ENCODE results near the gene CCDC24.

The CCDC24 gene

DNA sequence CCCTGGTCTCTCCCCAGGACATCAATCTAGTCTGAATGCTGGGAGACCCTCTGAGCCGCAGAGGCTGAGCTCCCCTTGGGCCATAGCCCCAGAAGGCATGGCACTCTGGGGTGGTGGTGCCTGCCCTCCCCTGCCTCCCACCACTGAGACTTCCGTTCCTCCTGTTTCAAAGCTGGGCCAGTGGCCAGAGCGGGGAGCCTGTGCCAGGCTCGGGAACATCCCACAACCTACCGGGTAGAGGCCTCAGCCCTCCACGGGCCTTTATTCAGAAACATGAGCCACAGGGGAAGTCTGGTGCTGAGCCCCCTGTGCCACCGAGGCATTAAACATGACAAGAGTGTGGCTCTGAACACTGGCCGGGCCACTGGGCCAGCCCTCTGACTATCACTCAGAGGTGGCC lies 8.1 kb downstream of the CCDC24 start:
- no peak for DNase-seq (ENCODE audit: low spot score)

DNA sequence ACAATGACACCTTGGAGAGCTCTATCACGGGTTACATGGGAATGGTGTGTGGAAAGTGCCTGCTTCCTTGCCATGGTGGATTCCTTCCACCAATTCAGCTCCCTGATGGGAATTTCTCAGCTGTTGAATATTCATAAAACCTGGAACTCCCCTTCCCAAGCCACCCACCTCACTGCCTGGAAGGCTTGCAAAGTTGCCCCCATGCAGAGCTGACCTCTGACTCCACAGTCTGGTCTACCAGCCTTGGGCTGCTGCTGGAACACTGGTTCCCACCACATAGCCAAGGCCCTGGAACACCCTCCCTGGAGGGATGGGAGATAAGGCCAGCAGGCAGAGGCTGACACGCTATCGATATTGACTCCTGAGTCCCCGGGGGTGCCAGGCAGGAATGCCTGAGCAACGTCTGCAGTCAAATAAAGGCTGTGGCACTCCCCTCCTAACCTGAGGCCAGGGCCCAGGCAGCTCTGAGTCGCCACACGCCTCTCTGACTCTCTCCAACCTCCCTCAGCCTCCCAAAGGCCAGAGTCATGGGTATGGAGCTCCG lies 8.8 kb downstream of the CCDC24 start:
- DNase-seq (ENCODE audit: low spot score): no peak

DNA sequence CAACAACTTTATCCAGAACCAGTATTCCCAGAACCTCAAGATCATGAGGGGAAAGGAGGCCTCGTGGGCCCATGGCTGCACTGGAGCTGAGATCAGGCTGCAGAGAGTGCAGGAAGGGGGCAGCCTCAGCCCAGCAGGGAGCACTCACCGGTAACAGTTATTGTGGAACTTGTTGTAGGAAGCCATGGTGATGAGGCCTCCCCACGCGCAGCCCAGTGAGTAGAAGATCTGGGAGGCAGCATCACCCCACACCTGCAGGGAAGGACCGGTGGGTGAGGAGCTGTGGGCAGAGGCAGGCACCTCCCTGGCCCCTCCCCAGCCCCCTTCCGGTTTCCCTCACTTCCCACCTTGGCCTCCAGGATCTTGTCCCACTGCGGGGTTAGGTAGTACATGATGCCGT lies 10.8 kb downstream of the CCDC24 start:
- DNase-seq (ENCODE audit: low spot score): no peak

DNA sequence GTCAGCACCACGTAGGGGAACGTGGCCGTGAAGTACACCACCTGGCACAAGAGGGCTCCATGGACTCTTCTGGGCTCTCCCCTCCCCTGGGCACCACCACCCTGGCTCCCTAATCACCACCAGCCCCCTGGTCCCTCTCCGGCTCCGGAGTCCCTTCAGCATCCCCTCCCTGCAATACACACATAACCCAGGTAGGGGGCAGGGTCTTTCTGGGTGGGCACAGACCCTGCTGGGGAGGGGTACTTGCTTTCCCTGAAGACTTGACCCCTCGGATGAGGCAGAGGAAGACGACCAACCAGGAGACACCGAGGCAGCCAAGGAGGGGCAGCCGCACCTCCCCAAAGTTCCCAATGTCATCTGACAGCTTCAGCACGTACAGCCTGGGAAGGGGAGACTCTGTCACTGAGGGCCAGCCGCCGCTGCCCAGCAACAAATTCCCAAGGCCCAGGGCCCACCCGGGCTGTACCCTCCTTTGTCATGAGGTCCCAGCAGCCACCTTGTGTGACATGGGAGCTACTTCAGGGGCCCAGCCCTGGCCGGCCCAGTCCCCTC lies 11.3 kb downstream of the CCDC24 start:
- no peak for DNase-seq (ENCODE audit: low spot score)

DNA sequence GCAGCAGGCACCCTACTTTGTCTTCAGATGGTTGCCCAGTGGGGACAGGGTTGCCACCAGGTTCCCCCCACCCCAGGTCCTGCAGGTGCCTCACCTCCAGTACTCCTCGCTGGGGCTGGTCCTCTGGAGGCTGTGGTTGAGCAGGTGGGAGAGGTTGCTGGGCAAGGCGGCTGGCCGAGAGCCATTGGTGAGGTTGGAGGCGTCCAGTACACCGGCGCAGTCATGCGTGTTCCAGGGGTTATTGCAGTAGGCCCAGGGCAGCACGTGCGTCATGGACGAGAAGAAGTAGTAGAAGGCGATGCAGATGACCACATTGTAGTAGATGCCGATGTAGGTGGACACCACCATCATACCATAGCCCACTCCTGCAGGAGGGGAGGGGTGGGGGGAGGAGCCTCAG lies 16.9 kb downstream of the CCDC24 start:
- DNase-seq (ENCODE audit: low spot score): no peak

DNA sequence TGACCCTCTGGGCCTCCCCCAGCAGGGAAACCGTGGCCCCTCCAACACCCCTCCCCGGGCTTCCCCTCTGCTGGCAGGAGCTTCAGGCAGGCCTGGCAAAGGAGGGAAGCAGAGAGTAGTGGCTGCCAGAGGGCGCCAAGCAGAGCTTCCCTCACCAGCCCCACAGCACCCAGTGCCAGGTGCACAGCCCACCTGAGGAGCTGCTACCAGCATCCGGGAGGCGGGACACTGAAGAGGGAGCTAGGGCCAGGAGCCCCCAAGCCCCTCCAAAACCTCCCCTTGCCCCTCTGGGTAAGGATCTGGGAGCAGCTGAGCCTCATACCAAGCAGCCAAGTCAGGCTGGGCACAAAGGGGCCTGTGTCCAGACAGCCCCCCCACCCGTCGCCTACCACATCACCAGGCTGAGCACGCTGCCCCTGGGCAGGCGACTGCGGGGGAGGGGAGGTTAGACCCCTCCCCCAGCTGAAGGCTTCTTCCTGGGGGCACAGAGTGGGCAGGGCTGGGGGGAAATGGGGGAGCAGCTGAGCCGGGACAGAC lies 19.6 kb downstream of the CCDC24 start:
- no peak for DNase-seq (ENCODE audit: low spot score)

DNA sequence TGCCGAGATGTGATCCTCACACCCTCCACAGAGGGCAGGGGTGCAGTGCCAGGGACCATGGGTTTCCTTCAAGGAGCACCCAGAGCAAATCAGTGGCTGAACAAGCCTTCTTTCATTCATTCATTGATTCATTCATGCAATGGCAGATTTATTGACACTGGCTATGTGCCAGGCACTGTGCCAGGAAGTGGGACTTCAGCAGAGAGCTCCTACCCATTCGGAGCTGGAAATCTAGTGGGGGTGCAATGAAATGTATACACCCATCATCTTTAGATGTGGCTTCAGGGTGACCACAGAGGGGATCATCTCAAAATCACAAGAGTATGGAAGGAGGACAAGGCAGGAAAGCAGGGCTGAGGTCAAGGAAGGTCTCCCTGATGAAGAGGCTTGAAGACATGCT lies 21.0 kb downstream of the CCDC24 start:
- no peak for DNase-seq (ENCODE audit: low spot score)

DNA sequence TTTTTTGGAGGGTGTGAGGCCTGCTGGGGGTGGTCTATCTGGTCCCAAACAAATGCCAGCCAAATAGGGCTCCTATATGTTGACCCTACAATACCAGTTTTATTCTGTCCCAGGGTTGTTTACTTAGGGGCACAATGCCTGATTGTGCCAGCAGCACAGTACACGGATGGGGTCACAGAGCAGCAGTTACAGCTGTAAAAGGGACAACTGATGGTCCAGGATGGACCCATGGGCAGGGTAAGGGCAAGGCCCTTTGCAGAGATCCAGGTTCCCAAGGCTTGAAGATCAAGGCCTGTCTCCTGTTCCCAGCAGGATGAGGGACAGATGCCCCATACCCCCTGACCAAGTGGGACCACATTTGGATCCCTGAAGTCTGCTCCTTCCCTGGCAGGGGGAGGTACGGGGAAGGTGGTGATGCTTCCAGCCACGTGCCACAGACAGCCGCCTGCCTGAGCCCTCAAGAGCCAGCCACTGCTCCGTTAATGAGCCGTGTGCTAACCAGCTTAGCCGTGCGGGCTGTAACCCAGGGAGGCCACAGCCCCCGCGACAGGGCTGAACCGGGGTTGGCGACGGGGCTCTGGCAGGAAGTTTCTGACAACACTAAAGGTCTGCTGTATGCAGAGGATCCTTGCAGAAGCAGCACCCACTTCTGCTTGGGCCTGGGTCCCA lies 21.7 kb downstream of the CCDC24 start:
- DNase-seq (ENCODE audit: low spot score): no peak

DNA sequence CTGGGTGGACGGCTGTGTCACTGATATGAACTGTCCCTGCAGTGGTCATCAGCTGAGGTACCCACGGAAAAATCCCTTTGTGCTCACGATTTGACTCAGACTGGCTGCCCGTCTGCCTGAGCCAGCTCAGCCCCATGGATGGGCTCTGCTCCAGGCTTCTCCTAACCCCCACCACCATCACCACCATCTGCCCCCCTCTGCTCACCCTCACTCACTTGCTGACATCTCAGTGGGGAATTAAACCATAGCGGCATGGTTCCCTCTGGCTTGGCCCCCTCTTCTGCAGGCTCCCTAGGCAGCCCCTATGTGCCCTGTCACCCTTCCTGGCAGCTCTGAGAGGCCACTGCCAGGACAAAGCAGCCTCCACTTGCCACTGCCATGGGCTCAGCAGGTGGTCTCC lies 22.6 kb downstream of the CCDC24 start:
- DNase-seq (ENCODE audit: low spot score): no peak

DNA sequence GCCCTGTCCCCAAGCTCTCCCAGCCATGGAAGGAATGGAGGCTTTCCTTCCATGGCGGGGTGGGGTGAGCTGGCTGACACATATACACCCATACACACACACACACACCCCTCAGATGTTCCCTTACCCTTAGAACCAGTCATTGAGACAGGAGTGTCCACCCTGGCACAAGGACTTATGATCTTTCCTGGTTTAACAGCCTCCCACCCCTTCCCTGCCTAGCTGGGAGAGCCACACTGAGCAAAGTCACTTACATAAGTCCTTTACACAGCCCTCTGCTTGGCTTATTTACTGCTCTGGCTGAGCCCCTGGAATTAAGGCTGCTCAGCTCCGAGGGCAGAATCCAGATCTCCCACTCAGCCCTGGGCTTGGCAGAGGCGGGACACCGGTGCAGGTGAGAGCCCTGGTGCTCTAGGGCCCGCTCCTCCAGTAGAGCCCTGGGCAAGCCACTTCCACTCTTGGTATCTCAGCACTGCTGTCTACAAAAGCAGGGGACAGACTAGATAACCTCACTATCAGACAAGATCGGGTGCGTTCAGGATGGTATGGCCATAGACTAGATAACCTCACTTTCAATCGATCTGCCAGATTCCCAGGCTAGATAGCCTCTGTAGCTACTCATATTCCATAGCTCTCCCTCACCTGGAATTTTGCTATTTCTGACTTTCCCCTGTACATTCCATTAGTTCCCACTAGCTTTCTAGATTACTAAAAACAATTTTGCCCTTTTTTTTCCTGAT lies 23.1 kb downstream of the CCDC24 start:
- no peak for DNase-seq (ENCODE audit: low spot score)

DNA sequence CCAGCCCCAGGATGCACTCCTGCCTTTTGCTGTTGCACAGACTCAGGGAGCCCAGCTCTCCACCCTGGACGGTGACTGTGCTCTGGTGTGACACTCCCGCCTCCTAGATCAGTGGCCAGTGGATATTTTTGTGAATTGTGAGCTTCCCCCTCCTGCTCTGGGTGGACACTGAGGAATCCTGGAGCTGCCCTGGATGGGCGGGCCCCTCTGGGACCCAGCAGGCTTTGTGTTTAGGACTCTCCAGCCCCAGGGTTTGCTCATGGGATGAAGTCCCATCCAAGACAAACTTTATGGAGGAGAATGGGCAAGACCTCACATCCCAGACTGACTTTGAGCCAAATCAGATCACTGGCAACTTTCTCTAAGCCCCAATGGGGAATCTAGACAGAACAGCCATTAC lies 23.8 kb downstream of the CCDC24 start:
- no peak for DNase-seq (ENCODE audit: low spot score)

DNA sequence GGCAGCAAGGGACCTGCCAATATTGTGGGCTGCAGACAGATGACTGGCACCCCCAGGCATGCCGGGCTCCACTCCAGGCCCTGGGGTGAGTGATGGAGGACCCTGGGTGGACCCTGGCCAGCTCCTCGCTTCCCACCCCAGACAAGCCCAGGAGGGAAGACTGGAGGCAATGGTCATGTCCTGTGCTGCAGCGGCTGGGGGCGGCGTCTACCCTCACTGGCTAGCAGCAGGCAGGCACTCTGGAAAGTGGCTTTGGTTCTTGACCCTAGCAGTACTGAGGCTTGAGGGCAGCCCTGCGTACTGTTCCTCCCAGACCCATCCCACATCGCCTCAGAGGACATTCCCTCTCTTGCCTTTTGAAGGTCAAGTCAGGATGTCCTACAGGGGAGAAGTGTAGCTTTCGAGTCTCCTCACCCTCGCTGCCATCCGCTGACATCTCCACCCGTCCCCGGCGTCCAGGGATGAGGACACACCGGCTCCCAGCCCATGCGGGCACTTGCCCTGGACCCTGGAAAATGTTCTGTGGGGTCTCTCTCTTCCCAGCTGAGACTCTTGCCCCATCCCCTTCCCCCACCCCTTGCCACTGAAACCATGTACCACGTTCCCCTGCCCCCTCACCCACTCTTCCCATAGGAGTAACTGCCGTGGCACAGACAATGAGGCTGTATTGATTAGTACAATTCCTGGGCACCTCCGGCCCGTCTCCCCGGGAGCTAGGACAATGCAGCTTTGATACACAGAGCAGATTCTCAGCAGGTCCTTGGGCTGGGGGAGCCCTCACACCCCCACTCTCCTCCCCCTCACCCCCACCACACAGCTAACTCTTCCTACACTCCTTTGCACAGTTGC lies 24.9 kb downstream of the CCDC24 start:
- DNase-seq (ENCODE audit: low spot score): no peak

DNA sequence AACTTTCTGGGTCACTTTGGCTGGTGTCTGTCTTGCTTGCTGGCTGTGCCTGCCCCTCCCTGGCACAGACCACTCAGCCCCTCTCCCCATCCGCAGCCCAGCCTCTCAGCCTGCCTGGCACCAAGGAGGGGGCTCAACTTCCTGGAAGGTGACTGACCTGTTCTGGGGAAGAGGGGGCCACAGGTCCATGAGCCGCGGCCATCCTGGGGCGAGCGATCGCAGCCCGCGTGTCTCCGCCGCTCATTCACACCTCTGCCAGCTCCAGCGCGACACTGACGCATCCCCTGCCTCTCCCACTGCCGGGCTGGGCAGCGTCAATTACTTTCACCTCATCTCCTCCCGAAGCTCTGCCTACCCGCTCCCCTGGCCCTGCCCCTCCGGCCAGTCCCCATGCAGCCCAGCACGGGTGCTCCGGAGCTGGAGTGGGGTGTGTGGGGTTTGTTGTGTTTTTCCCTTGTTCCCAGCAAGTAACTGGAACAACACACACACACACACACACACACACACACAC lies 25.5 kb downstream of the CCDC24 start:
- no peak for DNase-seq (ENCODE audit: low spot score)

DNA sequence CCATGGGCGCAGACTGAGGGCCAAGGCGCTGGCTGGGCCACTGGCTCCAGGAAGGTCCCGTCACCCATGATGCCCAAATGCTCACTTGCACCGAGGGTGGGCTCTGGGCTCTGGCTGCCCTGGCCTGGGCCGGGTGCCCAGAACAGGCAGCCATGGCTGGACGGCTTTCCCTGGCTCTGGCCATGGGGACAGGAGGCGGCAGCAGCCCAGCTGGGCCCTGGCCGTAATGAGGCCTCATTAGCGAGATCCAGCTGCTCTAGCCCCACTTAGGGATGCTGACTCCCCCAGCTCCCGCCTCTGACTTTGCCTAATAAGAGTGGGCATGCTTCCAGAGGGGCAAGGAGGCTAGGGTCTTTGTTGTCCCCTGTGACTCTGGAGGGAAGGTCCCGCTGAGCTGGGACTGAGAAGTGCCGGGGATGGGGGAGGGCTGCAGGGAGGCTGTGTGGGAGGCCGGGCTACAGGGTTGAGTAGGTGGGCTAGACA lies 28.1 kb downstream of the CCDC24 start:
- no peak for DNase-seq (ENCODE audit: low spot score)

DNA sequence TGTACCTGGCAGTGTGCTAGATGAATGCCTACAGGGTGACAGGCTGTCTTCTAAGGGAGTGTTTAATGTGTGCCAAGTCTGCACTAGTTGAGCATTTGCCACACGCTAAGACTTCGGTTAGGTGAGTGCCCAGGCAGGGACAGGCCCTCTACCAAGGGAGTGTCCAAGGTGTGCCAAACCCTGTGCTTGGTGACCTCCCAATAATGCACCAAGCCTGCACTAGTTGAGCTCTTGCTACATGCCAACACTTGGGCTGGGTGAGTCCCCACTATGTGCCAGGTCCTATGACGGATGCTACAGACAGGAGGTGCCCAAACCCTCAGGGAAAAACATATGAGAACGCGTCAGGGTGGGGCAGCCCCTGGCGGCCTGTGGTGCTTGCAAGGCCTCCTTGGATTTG lies 29.1 kb downstream of the CCDC24 start:
- DNase-seq (ENCODE audit: low spot score): no peak

DNA sequence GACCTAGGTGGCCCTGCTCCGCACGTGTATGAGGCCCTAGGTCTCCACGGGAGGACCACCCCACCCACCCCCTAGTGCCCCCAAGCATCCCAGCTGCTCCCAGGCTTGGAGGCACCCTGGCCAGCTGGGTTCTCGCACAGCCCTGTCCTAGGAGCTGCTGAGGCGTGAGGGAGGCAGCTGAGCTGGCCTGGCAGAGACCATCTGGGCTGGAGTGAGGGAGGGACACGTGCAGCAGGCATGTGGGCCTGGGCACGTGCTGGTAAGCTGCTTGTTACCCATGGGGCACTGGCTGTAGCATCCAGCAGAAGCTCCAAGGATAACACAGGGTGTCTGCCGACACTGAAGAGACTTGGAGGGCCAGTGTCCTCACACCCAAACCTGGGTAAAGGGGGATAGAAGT lies 29.8 kb downstream of the CCDC24 start:
- no peak for DNase-seq (ENCODE audit: low spot score)

DNA sequence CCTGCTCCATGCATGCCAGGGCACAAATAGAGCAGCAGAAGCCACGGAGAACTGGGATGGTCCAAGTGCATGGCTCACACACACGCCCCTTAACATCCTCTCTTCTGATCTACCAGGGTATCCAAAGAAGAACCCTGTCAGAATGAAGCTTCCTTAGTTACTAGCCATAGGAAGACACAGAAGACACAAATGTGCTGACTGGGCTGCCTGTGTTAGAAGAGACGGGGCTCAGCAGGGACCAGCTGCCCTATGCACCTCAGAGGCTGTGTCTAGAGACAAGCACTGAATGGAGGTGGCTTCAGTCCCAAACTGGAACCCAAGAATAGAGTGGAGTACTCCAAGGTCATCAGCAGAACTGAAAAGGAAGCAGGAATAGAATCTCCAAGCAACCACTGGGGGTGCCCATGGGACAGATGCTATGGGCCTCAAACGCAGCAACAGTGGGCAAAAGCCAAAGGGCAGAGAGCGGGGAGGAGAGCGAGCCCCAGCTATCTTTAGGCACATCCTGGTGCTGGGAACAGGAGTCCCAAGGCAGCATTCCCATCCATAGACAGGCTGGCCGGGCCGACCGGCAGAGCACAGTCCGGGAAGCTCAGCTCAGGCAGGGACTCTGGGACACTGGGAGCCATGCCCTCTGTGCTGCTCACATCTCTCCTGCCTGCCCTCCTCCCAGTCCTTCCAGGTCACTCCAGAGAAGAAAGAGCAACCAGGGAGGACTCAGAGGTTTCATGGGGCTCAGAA lies 30.4 kb downstream of the CCDC24 start:
- no peak for DNase-seq (ENCODE audit: low spot score)

DNA sequence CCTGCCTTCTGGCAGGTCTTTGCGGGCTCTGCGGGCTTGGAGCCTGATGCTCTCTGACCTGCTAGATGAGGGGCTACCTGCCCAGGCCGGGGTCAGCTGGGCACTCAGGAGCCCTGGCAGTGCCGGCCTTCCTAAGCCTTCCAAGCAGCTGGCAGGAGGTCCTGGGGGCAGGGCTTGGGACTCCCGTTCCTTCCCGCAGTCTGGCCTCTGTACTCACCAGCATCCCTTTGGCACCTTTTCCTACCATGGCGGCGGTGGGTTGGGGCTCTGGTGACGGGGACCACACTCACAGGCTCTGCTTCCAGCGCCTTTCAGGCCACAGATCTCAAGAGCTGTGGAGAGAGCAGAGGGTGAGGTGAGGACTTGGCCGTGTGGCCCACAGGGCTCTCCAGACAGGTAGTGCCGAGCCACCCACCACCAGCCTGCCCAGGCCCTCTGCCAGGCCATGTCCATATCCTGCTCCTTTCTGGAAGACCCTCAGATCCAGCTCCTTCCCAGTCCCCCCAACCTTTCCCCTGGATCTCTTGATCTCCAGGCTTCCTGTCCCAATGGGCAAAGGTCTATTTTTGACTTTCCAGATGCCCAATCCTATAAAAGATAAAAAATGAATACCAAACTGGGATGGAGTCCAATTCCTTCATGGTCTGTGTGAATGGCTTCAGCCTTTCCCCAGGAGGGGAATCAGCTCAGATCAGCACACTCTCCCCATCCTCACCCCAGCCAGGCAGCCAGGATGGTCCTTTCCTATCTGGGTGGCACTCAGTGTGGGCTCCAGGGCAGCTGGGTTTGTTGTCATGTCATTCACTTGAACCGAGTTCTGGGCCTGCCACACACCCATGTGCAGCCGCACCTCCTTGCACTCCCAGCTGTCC lies 32.9 kb downstream of the CCDC24 start:
- no peak for DNase-seq (ENCODE audit: low spot score)

DNA sequence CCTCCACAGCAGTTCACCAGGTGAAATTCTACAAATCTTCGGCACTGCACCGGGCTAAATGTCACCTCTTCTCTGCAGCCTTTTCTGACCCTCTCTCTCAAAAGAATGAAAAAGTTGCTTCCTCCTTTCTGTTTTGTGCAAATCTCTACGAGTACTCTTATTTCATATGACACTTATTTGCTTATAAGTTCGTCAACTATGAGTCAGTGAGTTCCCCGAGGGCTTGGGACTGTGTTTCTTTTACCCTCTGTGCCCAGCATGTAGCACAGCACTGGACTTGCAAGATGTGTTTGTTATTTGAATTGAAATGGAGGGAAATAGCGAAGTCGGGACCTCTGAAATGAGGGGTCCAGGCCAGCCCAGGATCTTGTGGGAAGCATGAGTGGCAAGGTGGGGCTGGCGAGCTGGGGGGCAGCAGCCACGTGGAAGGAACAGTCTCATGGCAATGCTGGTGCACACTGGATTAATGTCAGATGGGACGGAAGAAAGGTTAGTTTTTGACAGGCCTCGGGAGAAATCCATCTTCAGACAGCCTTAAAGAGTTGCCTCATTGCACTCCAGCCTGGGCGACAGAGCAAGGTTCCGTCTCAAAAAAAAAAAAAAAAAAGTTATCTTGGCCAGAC lies 33.6 kb downstream of the CCDC24 start:
- DNase-seq (ENCODE audit: low spot score): no peak

DNA sequence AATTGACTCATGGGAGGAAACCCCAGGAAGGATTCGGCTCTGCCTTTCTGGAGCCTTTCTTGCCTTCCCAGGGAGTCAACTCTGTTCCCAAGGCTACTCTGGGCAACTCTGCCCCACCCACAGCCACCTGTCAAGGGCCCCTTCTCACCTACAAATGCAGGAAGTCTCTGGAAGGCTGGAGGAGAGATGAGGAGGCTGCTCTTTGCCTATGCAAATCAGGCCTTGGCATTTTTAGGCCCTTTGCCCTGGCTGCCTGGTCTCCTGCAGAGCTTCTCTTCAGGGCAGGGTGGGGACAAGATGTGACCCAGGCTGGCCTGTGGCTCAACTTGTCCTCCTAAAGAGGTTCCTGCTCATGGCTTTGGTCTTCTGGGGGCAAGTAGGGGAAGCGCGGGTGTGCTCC lies 34.4 kb downstream of the CCDC24 start:
- peak; percentile 56 for DNase-seq (ENCODE audit: low spot score)
